Gastrocnemius medialis (tissue), 4 donors: ENCODE data around the gene EPB41L1. TPM values are rescaled to one million over a fixed set of nuclear protein-coding genes. Genes with fewer than 3 reads are reported as not detected.

ENCODE experiments used
- ATAC-seq, 2 donors: fragments of 150-250 bp; one replicate each; pipeline ENCODE4 v1.9.1; 2016
- DNase-seq, 2 donors: peaks; one replicate each; pipeline ENCODE4 v3.0.0-alpha.2; 2019
- H3K27ac ChIP-seq, 4 donors: fragments of 200-600 bp; sonication (generic); 1 replicate in 1 of 4; 2 replicates in 3 of 4; pipeline ENCODE4 v1.5.1; 2016 to 2018; ENCODE audit warnings: mild to moderate bottlenecking in 2 of 4, moderate library complexity in 1 of 4
- H3K27me3 ChIP-seq, 3 donors: fragments of 200-600 bp; sonication (generic) in 2 of 3; 1 replicate in 1 of 3; 2 replicates in 2 of 3; pipeline versions ENCODE4 v1.5.1 to v1.6.0; 2016 to 2019; ENCODE audit warnings: mild to moderate bottlenecking in 1 of 3, moderate library complexity in 1 of 3
- H3K36me3 ChIP-seq, 2 donors: fragments of 200-600 bp; sonication (generic) in 1 of 2; one replicate each; pipeline ENCODE4 v1.5.1; 2017 to 2018
- H3K4me1 ChIP-seq, 2 donors: fragments of 200-600 bp; sonication (generic) in 1 of 2; one replicate each; pipeline ENCODE4 v1.5.1; 2016 to 2017; ENCODE audit warnings: mild to moderate bottlenecking in 2 of 2
- H3K4me3 ChIP-seq, 4 donors: fragments of 200-600 bp; sonication (generic) in 3 of 4; 1 replicate in 1 of 4; 2 replicates in 3 of 4; pipeline ENCODE4 v1.5.1; 2016 to 2019; ENCODE audit warnings: mild to moderate bottlenecking in 2 of 4
- H3K9me3 ChIP-seq, 3 donors: fragments of 200-600 bp; sonication (generic) in 2 of 3; 1 replicate in 1 of 3; 2 replicates in 2 of 3; pipeline ENCODE4 v1.5.1; 2016 to 2019
- CTCF ChIP-seq, 5 experiments: fragments of 450-650 bp in 3 of 5; fragments of 200-600 bp in 2 of 5; sonication (generic) in 2 of 5; IDR thresholded peaks in 4 of 5; conservative IDR thresholded peaks in 1 of 5; 1 replicate in 4 of 5; 2 replicates in 1 of 5; pipeline ENCODE4 v1.5.1; 2016 to 2019; ENCODE audit warnings: antibody characterized with exemption in 5 of 5, mild to moderate bottlenecking in 3 of 5, moderate library complexity in 3 of 5
- POLR2A ChIP-seq, 2 donors: fragments of 450-650 bp; IDR thresholded peaks; one replicate each; pipeline ENCODE4 v1.6.1; 2017; ENCODE audit warnings: antibody characterized with exemption in 2 of 2, mild to moderate bottlenecking in 2 of 2, moderate library complexity in 2 of 2
- in situ Hi-C, 4 donors: fragments of 200-750 bp; cut with MboI; loops; one replicate each; pipeline versions ENCODE4 v1.15.0 to v1.8.0; 2017; ENCODE audit warnings: low sequenced_read_pairs in 4 of 4
- intact Hi-C: fragments of 100-400 bp; cut with DNase I; formaldehyde crosslinking; loops from one replicate; pipeline ENCODE4 v1.15.1; 2023; ENCODE audit warnings: low total_unique reads
- total RNA-seq, 4 donors: library from RNA; depleted of rRNA; stranded (reverse); fragments of >200 nt; gene quantifications; one replicate each; pipeline versions ENCODE4 v1.1.0 to v1.2.3, GENCODE V29; 2016

EPB41L1 gene
- total RNA-seq, 4 donors from 2014 or later: 2.3 to 11.4 (median 7.4) TPM

- intact Hi-C loops: no loop called here
- Histone ChIP-seq H3K27ac (no peak overlapping the region), H3K4me1 (no peaks in the 10 kb centered on the region), H3K9me3 (no peaks in the 10 kb centered on the region), H3K27me3 (peaks cover 10 to 14% (median 12%) of the 10 kb centered on the region in 3 donors), H3K4me3 (no peak overlapping the region), H3K36me3 (no peaks in the 10 kb centered on the region)
- ATAC-seq (no peak), DNase-seq (no peak)
- no peak for TF ChIP-seq POLR2A (IDR thresholded peaks at IDR 0.05)
- in situ Hi-C loops: no loop called here
Measured at GRCh38 chr20:36274181-36274841, 119.8 kb downstream of the EPB41L1 start.

DNA sequence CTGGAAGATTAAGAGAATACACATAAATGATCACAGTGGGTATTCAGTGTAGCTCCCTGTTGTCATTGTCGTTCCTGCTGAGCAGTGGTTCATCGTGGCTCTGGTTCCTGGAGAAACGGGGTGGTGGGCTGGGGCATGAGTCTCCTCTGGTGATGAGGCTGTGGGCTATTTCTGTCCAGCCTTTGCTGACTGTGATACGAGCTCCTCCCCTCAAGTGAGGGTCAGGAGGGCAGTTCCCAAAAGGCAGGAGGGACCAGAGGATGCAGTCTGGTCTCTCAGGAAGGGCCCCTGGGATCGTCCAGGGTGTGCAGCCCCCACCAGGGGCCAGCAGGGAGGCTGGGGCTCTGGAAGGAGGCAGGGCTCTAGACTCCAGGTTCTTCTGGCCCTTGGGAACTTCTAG lies 120.5 kb downstream of the EPB41L1 start:
- ATAC-seq: no peak
- intact Hi-C loops: no loop called here
- TF ChIP-seq CTCF (IDR thresholded peaks at IDR 0.05 in 4 of 5, conservative IDR thresholded peaks at IDR 0.05 in 1 of 5) (no peak), POLR2A (IDR thresholded peaks at IDR 0.05) (no peak)

DNA sequence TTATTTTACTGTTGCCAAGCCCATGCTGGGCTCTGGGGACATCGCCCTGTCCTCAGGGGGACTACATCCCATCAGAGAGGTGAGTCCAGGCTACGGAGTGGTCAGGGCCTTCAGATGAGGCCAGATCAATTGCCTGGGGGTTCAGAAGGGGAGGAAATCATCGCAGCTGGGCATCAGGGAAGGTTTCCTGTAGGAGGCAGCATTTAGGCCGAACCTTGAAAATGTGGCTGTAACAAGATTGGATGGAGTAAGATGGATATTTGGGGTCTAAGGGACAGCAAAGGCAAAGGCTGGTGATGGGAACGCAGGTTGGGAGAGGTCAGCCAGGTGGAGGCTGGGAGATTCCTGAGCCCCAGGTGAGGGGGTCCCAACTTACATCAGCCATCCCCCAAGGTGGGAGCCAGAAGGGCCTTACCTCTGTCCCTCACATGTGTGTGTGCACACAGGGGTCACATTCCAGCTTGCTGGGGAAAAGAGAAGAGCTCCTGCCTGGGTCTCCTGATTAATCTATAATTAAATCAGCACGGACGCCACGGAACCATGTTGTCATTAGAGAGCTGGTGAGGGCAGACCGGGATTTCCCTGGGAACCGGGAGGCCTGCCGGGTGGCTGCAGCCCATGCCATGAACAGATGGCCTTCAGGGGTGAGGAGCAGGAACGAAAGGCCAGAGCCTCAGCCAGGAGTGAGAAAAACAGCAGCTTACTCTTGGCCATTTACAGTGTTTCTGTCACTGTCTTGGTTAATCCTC lies 121.1 kb downstream of the EPB41L1 start:
- in situ Hi-C loops (no loop called here), intact Hi-C loops (no loop called here)
- Histone ChIP-seq H3K36me3 (no peaks in the 10 kb centered on the region), H3K27ac (no peak overlapping the region), H3K4me1 (no peaks in the 10 kb centered on the region), H3K27me3 (peaks cover 12 to 14% (median 13%) of the 10 kb centered on the region in 3 donors), H3K9me3 (no peaks in the 10 kb centered on the region), H3K4me3 (no peak overlapping the region)
- DNase-seq: no peak
- TF ChIP-seq CTCF (IDR thresholded peaks at IDR 0.05 in 4 of 5, conservative IDR thresholded peaks at IDR 0.05 in 1 of 5): no peak
- TF ChIP-seq POLR2A (IDR thresholded peaks at IDR 0.05): no peak
- no peak for ATAC-seq

More for the DNA sequence above, 120.5 kb downstream of the EPB41L1 start:
- no peak overlapping the region for H3K4me3 ChIP-seq
- in situ Hi-C loops: no loop called here
- no peaks in the 10 kb centered on the region for H3K4me1 ChIP-seq
- no peak overlapping the region for H3K27ac ChIP-seq
- H3K36me3 ChIP-seq: no peaks in the 10 kb centered on the region
- peaks cover 12 to 14% (median 13%) of the 10 kb centered on the region in 3 donors for H3K27me3 ChIP-seq
- DNase-seq: no peak
- H3K9me3 ChIP-seq: no peaks in the 10 kb centered on the region

- no peak for DNase-seq
- intact Hi-C loops: no loop called here
Measured at GRCh38 chr20:36277546-36277945, 123.0 kb downstream of the EPB41L1 start.

More at GRCh38 chr20:36277546-36277945, 123.0 kb downstream of the EPB41L1 start:
- TF ChIP-seq CTCF (IDR thresholded peaks at IDR 0.05 in 4 of 5, conservative IDR thresholded peaks at IDR 0.05 in 1 of 5) (no peak), POLR2A (IDR thresholded peaks at IDR 0.05) (no peak)
- Histone ChIP-seq H3K4me1 (no peaks in the 10 kb centered on the region), H3K36me3 (no peaks in the 10 kb centered on the region), H3K4me3 (no peak overlapping the region), H3K9me3 (no peaks in the 10 kb centered on the region), H3K27ac (no peak overlapping the region), H3K27me3 (peaks cover 12 to 14% (median 13%) of the 10 kb centered on the region in 3 donors)
- in situ Hi-C loops: no loop called here
- no peak for ATAC-seq
